ENCODE measurements around the gene GPR153.

DNA sequence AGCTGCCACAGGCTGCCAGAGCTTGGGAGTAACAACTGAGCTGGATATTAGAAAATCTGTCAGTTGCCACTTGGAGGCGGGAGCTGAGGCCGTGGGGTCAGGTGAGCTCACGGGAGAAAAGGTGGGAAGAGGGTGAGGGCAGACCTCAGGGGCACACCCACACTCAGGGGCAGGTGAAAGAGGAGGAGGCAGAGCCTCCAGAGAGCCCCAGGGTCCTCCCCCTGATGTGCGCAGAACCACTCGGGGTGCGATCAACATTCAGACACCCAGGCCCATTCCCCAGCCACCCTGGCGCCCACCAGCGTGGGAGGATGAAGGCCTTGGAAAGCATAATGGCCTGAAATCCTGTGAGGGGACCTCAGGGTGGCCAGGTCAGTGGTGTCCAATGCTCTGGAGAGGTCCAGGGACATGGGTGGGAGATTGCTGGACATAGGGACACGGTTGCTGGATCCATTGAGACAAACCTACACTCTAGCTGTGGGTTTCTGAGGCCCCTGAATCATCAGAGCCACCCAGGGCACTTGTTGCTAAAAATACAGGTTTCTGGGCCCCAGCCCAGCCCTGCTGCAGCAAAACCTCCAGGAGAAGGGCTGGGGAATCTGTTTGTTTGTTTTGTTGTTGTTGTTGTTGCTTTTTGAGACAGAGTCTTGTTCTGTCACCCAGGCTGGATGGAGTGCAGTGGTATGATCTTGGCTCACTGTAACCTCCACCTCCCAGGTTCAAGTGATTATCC is 49.4 kb upstream of the GPR153 start:
- TF ChIP-seq CTCF (IDR thresholded peaks at IDR 0.05) (no peak), POLR2A (IDR thresholded peaks at IDR 0.05) (no peak)
